CD14-positive monocyte (primary cell): ENCODE results near the gene WDR26. TPM values are rescaled to one million over a fixed set of nuclear protein-coding genes. Genes with fewer than 3 reads are reported as not detected.

Experiments
- DNase-seq, 3 donors: peaks; one replicate each; pipeline ENCODE4 v3.0.0-alpha.2; 2011 to 2022
- H2AFZ ChIP-seq: 2 replicates; pipeline ENCODE4 v1.6.0; 2012; ENCODE audit warnings: mild to moderate bottlenecking, low read depth, low read length, inconsistent platforms; ENCODE audit not compliant: insufficient read depth, poor library complexity, severe bottlenecking
- H3K27ac ChIP-seq, 2 donors: 1 replicate in 1 of 2; 2 replicates in 1 of 2; pipeline ENCODE4 v1.5.1; 2012 to 2013; ENCODE audit warnings: low read length in 2 of 2, control low read depth in 1 of 2, inconsistent platforms in 1 of 2, low read depth in 1 of 2, mild to moderate bottlenecking in 1 of 2
- H3K27me3 ChIP-seq, 2 donors: one replicate each; pipeline versions ENCODE4 v1.6.0 to v1.6.1; 2011 to 2013; ENCODE audit warnings: low read length in 2 of 2; ENCODE audit not compliant: control insufficient read depth in 2 of 2, insufficient read depth in 2 of 2
- H3K36me3 ChIP-seq, 2 donors: replicated peaks in 1 of 2; 1 replicate in 1 of 2; 2 replicates in 1 of 2; pipeline versions ENCODE4 v1.5.1 to v1.6.1; 2012 to 2013; ENCODE audit warnings: low read length in 2 of 2, control low read depth in 1 of 2, inconsistent platforms in 1 of 2, mild to moderate bottlenecking in 1 of 2; ENCODE audit not compliant: insufficient read depth in 2 of 2, control insufficient read depth in 1 of 2
- H3K4me1 ChIP-seq, 2 donors: 1 replicate in 1 of 2; 2 replicates in 1 of 2; pipeline versions ENCODE4 v1.5.1 to v1.6.1; 2012 to 2013; ENCODE audit warnings: low read length in 2 of 2, control low read depth in 1 of 2, inconsistent platforms in 1 of 2, mild to moderate bottlenecking in 1 of 2, moderate library complexity in 1 of 2; ENCODE audit not compliant: insufficient read depth in 2 of 2, control insufficient read depth in 1 of 2
- H3K4me2 ChIP-seq: replicated peaks from 2 replicates; pipeline ENCODE3; 2012; ENCODE audit warnings: low read length, moderate library complexity, mild to moderate bottlenecking; ENCODE audit not compliant: poor library complexity, severe bottlenecking; ENCODE audit errors: extremely low read depth
- H3K4me3 ChIP-seq, 3 experiments: fragments of 200-600 bp in 1 of 3; sonication (generic) in 1 of 3; replicated peaks in 1 of 3; 1 replicate in 2 of 3; 2 replicates in 1 of 3; pipeline ENCODE4 v1.5.1; 2011 to 2013; ENCODE audit warnings: low read length in 3 of 3, mild to moderate bottlenecking in 3 of 3, control low read depth in 2 of 3, low read depth in 2 of 3, inconsistent platforms in 1 of 3, moderate library complexity in 1 of 3
- H3K79me2 ChIP-seq: 2 replicates; pipeline ENCODE4 v1.6.0; 2012; ENCODE audit warnings: mild to moderate bottlenecking, control low read depth, inconsistent platforms, low read length, moderate library complexity; ENCODE audit not compliant: insufficient read depth
- H3K9ac ChIP-seq: 2 replicates; pipeline ENCODE4 v1.6.0; 2017; ENCODE audit warnings: low read length, mild to moderate bottlenecking; ENCODE audit not compliant: insufficient read depth, poor library complexity, severe bottlenecking
- H3K9me3 ChIP-seq, 2 donors: replicated peaks in 1 of 2; 1 replicate in 1 of 2; 2 replicates in 1 of 2; pipeline versions ENCODE4 v1.5.1 to v1.6.1; 2012 to 2013; ENCODE audit warnings: low read length in 2 of 2, control low read depth in 1 of 2; ENCODE audit not compliant: control insufficient read depth in 1 of 2, insufficient read depth in 1 of 2
- H4K20me1 ChIP-seq: 2 replicates; pipeline ENCODE4 v1.6.0; 2012; ENCODE audit warnings: mild to moderate bottlenecking, low read length, control low read depth, moderate library complexity; ENCODE audit not compliant: insufficient read depth
- H3K27ac Mint-ChIP-seq, 7 donors: one replicate each; pipeline ENCODE4 v1.8.0; 2020; ENCODE audit warnings: mild to moderate bottlenecking in 7 of 7, mixed read lengths in 7 of 7, moderate library complexity in 6 of 7, inconsistent platforms in 2 of 7
- H3K27me3 Mint-ChIP-seq, 3 donors: one replicate each; pipeline ENCODE4 v1.8.0; 2021 to 2022; ENCODE audit warnings: low read depth in 3 of 3, mild to moderate bottlenecking in 3 of 3, mixed read lengths in 3 of 3, moderate library complexity in 3 of 3, inconsistent platforms in 1 of 3
- H3K36me3 Mint-ChIP-seq, 2 donors: one replicate each; pipeline ENCODE4 v1.8.0; 2020; ENCODE audit warnings: mixed read lengths in 2 of 2, inconsistent platforms in 1 of 2, mild to moderate bottlenecking in 1 of 2
- H3K4me1 Mint-ChIP-seq: one replicate; pipeline ENCODE4 v1.8.0; 2020; ENCODE audit warnings: mild to moderate bottlenecking, mixed read lengths
- H3K4me3 Mint-ChIP-seq, 2 donors: one replicate each; pipeline ENCODE4 v1.8.0; 2020; ENCODE audit warnings: mild to moderate bottlenecking in 2 of 2, mixed read lengths in 2 of 2, moderate library complexity in 1 of 2
- H3K9me3 Mint-ChIP-seq, 7 donors: one replicate each; pipeline ENCODE4 v1.8.0; 2020 to 2022; ENCODE audit warnings: mixed read lengths in 7 of 7, mild to moderate bottlenecking in 6 of 7, moderate library complexity in 6 of 7, inconsistent platforms in 2 of 7
- WGBS: methylation state at CpG from one replicate; pipeline ENCODE4 v1.1.5; 2013; ENCODE audit warnings: missing lambda C conversion rate; ENCODE audit not compliant: insufficient coverage; 5-methylcytosine and 5-hydroxymethylcytosine counted together
- intact Hi-C, 2 donors: fragments of 100-400 bp; cut with micrococcal nuclease; formaldehyde crosslinking; loops; one replicate each; pipeline versions ENCODE4 v1.15.0 to v1.15.1; 2023
- polyA plus RNA-seq, 3 donors: library from polyadenylated mRNA; depleted of rRNA in 1 of 3; unstranded in 2 of 3; stranded (reverse) in 1 of 3; fragments of 300-500 nt in 2 of 3; fragments of >200 nt in 1 of 3; fragmentation: Illumina TruSeq in 2 of 3; gene quantifications; 1 replicate in 2 of 3; 2 replicates in 1 of 3; pipeline ENCODE4 v1.2.3, GENCODE V29; 2012 to 2021
- TF ChIP-seq, protein P1 (sequence below): fragments of 200-600 bp; IDR thresholded peaks from one replicate; pipeline ENCODE4 v1.8.0; 2022; ENCODE audit warnings: antibody characterized with exemption, mild to moderate bottlenecking

Gene WDR26
- polyA plus RNA-seq, 3 donors: 2.7 to 59.4 (median 4.0) TPM

DNA sequence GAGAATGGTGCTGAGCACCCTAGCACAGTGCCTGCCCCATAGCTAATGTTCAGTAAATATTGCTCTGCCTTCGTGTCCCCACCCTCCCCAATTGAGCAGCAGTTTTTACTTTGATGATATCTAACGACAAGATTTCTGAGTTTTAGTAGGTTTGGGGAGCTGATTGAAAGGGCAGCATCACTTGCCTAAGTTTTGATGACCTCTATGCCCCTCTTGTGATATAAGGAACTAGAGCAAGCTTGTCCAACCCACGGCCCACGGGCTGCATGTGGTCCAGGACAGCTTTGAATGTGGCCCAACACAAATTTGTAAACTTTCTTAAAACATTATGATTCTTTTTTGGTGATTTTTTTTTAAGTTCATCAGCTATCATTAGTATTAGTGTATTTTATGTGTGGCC lies 76.4 kb downstream of the WDR26 start:
- Histone ChIP-seq H2AFZ (no peak overlapping the region), H3K4me2 (peak overlapping the region; percentile 98), H3K4me1 (peaks cover 28 to 31% of the 10 kb centered on the region in 2 donors), H3K9ac (peak overlapping the region; percentile 87), H3K36me3 (peaks cover 2 to 25% of the 10 kb centered on the region in 2 donors), H3K27me3 (no peaks in the 10 kb centered on the region), H3K27ac (peak overlapping the region; percentile 23 to 78), H3K79me2 (peaks cover 67% of the 10 kb centered on the region), H3K9me3 (no peaks in the 10 kb centered on the region), H4K20me1 (peaks cover 55% of the 10 kb centered on the region), H3K4me3 (peak overlapping the region in 2 of 3 experiments; percentile 92 to 95)
- Mint-ChIP-seq H3K27ac (peak overlapping the region; percentile 91 to 95 (median 92)), H3K27me3 (no peaks in the 10 kb centered on the region), H3K36me3 (peaks cover 17 to 35% of the 10 kb centered on the region in 2 donors), H3K4me1 (peaks cover 31% of the 10 kb centered on the region), H3K4me3 (peak overlapping the region; percentile 87 to 93), H3K9me3 (no peaks in the 10 kb centered on the region)
- peak in 1 of 3 donors; percentile 19 for DNase-seq
- TF ChIP-seq, protein P1, sequence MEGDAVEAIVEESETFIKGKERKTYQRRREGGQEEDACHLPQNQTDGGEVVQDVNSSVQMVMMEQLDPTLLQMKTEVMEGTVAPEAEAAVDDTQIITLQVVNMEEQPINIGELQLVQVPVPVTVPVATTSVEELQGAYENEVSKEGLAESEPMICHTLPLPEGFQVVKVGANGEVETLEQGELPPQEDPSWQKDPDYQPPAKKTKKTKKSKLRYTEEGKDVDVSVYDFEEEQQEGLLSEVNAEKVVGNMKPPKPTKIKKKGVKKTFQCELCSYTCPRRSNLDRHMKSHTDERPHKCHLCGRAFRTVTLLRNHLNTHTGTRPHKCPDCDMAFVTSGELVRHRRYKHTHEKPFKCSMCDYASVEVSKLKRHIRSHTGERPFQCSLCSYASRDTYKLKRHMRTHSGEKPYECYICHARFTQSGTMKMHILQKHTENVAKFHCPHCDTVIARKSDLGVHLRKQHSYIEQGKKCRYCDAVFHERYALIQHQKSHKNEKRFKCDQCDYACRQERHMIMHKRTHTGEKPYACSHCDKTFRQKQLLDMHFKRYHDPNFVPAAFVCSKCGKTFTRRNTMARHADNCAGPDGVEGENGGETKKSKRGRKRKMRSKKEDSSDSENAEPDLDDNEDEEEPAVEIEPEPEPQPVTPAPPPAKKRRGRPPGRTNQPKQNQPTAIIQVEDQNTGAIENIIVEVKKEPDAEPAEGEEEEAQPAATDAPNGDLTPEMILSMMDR: no peak
- no CpG with 5 or more reads among the region's 4 CpGs for WGBS
- intact Hi-C loops: no loop called here

DNA sequence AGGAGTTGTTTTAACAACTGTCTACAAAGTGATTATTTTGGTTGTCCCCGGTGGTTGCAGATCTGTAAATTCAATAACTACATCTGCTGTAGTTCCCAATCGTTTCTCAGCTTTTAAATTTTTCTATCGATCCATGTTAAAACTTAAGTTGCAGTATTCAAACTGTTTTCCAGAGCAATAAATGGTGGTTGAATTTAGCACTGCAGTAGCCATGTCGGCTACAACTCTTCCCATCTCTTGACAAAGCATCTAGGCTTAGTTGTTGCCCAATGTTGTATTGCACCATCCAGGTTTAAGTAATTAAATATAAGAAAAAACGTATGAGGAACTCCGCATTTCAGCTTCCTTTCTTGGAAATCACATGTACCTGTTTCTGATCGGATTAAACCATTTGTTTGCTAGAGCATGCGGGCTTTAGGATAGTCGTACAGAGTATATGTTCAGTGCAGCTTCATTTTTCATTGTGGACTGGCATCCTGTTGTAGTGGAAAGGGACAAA lies 76.9 kb downstream of the WDR26 start:
- Histone ChIP-seq H3K36me3 (peaks cover 2 to 20% of the 10 kb centered on the region in 2 donors), H3K9me3 (no peaks in the 10 kb centered on the region), H3K27me3 (no peaks in the 10 kb centered on the region), H3K9ac (peak overlapping the region; percentile 87), H4K20me1 (peaks cover 49% of the 10 kb centered on the region), H3K4me2 (peak overlapping the region; percentile 98), H3K79me2 (peaks cover 61% of the 10 kb centered on the region), H3K27ac (peak overlapping the region; percentile 78 to 86), H3K4me1 (peaks cover 28 to 31% of the 10 kb centered on the region in 2 donors), H2AFZ (peak overlapping the region; percentile 89), H3K4me3 (peak overlapping the region; percentile 76 to 95 (median 92))
- H3K36me3 Mint-ChIP-seq: peaks cover 15 to 32% of the 10 kb centered on the region in 2 donors
- TF ChIP-seq, protein P1: no peak
- H3K27ac Mint-ChIP-seq: peak overlapping the region; percentile 91 to 95 (median 92)
- peak overlapping the region; percentile 87 to 93 for H3K4me3 Mint-ChIP-seq
- H3K4me1 Mint-ChIP-seq: peaks cover 31% of the 10 kb centered on the region
- intact Hi-C loops: no loop called here
- DNase-seq: peak; percentile 82 to 92 (median 85)
- H3K27me3 Mint-ChIP-seq: no peaks in the 10 kb centered on the region
- H3K9me3 Mint-ChIP-seq: no peaks in the 10 kb centered on the region
- no CpG with 5 or more reads among the region's 9 CpGs for WGBS
